Endothelial cell of umbilical vein (primary cell): ENCODE results near the gene COL18A1. TPM values are rescaled to one million over a fixed set of nuclear protein-coding genes. Genes with fewer than 3 reads are reported as not detected.

ENCODE experiments used
- BruUV-seq: library from RNA; stranded (reverse); fragments of 400-500 nt; replicated peaks from 2 replicates; lab custom pipeline; 2021; lab: Mats Ljungman, UMichigan
- CTCF ChIA-PET: fragments of 300-600, 350-600 bp; sonication (Branson Sonifier 250); formaldehyde crosslinking; loops from one replicate; lab custom pipeline; 2021; ENCODE audit warnings: antibody characterized with exemption, inconsistent platforms; lab: Charles Lee
- POLR2A ChIA-PET: fragments of 300-600, 350-600 bp; sonication (Branson Sonifier 250); formaldehyde crosslinking; loops from one replicate; lab custom pipeline; 2021; ENCODE audit warnings: antibody characterized with exemption, inconsistent platforms; lab: Charles Lee
- DNase-seq: peaks from one replicate; pipeline ENCODE4 v3.0.0-alpha.2; 2011; ENCODE audit warnings: low read depth, low spot score
- FAIRE-seq: peaks from 2 replicates; lab custom pipeline; 2011; peaks lifted over from hg19 to GRCh38; lab: Jason Lieb, UNC
- H2AFZ ChIP-seq: 2 replicates; pipeline ENCODE4 v1.6.0; 2012; ENCODE audit warnings: low read depth, low read length, control low read depth, inconsistent platforms
- H3K27ac ChIP-seq: 2 replicates; pipeline ENCODE4 v1.5.1; 2011; ENCODE audit warnings: low read depth, mild to moderate bottlenecking, control low read depth, low read length, moderate library complexity; ENCODE audit not compliant: insufficient read depth
- H3K27me3 ChIP-seq, 2 experiments: 2 replicates each; pipeline versions ENCODE4 v1.6.0 to v1.6.1; 2011; ENCODE audit warnings: low read length in 2 of 2, mixed read lengths in 1 of 2; ENCODE audit not compliant: control insufficient read depth in 2 of 2, insufficient read depth in 2 of 2
- H3K36me3 ChIP-seq, 2 experiments: 2 replicates in 1 of 2; 3 replicates in 1 of 2; pipeline ENCODE4 v1.5.1; 2011; ENCODE audit warnings: low read length in 2 of 2, mild to moderate bottlenecking in 1 of 2, moderate library complexity in 1 of 2; ENCODE audit not compliant: control insufficient read depth in 2 of 2, insufficient read depth in 2 of 2; ENCODE audit errors: extremely low read depth in 1 of 2
- H3K4me1 ChIP-seq: 3 replicates; pipeline ENCODE4 v1.5.1; 2011; ENCODE audit warnings: mild to moderate bottlenecking, low read length; ENCODE audit not compliant: control insufficient read depth, insufficient read depth; ENCODE audit errors: extremely low read depth
- H3K4me2 ChIP-seq: 2 replicates; pipeline ENCODE4 v1.6.1; 2011; ENCODE audit warnings: low read length, control low read depth, mixed read lengths; ENCODE audit not compliant: insufficient read depth
- H3K4me3 ChIP-seq, 3 experiments: fragments of 200-600 bp in 1 of 3; sonication (generic), shearing (Covaris generic) in 1 of 3; replicated peaks in 1 of 3; 2 replicates each; pipeline ENCODE4 v1.5.1; 2011 to 2016; ENCODE audit warnings: control low read depth in 3 of 3, low read length in 3 of 3, mild to moderate bottlenecking in 2 of 3, inconsistent platforms in 1 of 3, low read depth in 1 of 3, moderate library complexity in 1 of 3; ENCODE audit not compliant: insufficient read depth in 1 of 3
- H3K79me2 ChIP-seq: 2 replicates; pipeline ENCODE4 v1.6.0; 2012; ENCODE audit warnings: low read length, inconsistent platforms; ENCODE audit not compliant: control insufficient read depth, insufficient read depth
- H3K9ac ChIP-seq: replicated peaks from 2 replicates; pipeline ENCODE3; 2011; ENCODE audit warnings: low read length, control low read depth; ENCODE audit not compliant: insufficient read depth; ENCODE audit errors: extremely low read depth
- H3K9me1 ChIP-seq: replicated peaks from 3 replicates; pipeline ENCODE4 v1.6.0; 2011; ENCODE audit warnings: mild to moderate bottlenecking, low read length; ENCODE audit not compliant: control insufficient read depth, insufficient read depth; ENCODE audit errors: extremely low read depth
- H3K9me3 ChIP-seq: replicated peaks from 2 replicates; pipeline ENCODE4 v1.5.1; 2012; ENCODE audit warnings: low read length, inconsistent platforms; ENCODE audit not compliant: control insufficient read depth, insufficient read depth
- H4K20me1 ChIP-seq: replicated peaks from 2 replicates; pipeline ENCODE3; 2011; ENCODE audit warnings: mild to moderate bottlenecking, low read length; ENCODE audit not compliant: control insufficient read depth, insufficient read depth; ENCODE audit errors: extremely low read depth
- CTCF ChIP-seq, 2 donors: IDR thresholded peaks; 1 replicate in 1 of 2; 2 replicates in 1 of 2; pipeline ENCODE4 v1.5.1; 2011; ENCODE audit warnings: low read length in 2 of 2, mild to moderate bottlenecking in 2 of 2, moderate library complexity in 2 of 2, control low read depth in 1 of 2, inconsistent platforms in 1 of 2, low read depth in 1 of 2; ENCODE audit not compliant: insufficient read depth in 1 of 2; ENCODE audit errors: extremely low read depth in 1 of 2
- EZH2 ChIP-seq: IDR thresholded peaks from 2 replicates; pipeline ENCODE4 v1.6.1; 2012; ENCODE audit warnings: borderline replicate concordance, low read depth, mild to moderate bottlenecking, moderate library complexity, low read length, inconsistent platforms; ENCODE audit not compliant: severe bottlenecking
- FOS ChIP-seq: IDR thresholded peaks from 2 replicates; pipeline ENCODE4 v1.6.1; 2011; ENCODE audit warnings: mild to moderate bottlenecking, low read length, moderate library complexity, borderline replicate concordance; ENCODE audit not compliant: insufficient read depth
- GATA2 ChIP-seq: IDR thresholded peaks from 2 replicates; pipeline ENCODE4 v1.7.0; 2011; ENCODE audit warnings: low read depth, mild to moderate bottlenecking, moderate library complexity, mixed read lengths, low read length; ENCODE audit not compliant: insufficient read length, insufficient read depth
- JUN ChIP-seq: IDR thresholded peaks from 2 replicates; pipeline ENCODE4 v1.6.1; 2011; ENCODE audit warnings: borderline replicate concordance, low read depth; ENCODE audit not compliant: insufficient read length, insufficient read depth
- MAX ChIP-seq: IDR thresholded peaks from 2 replicates; pipeline ENCODE4 v1.6.1; 2011; ENCODE audit not compliant: insufficient read depth, insufficient read length
- MYC ChIP-seq: IDR thresholded peaks from one replicate; pipeline ENCODE4 v1.6.1; 2011; ENCODE audit warnings: mild to moderate bottlenecking, low read depth, low read length
- POLR2A ChIP-seq: IDR thresholded peaks from 2 replicates; pipeline ENCODE4 v1.6.1; 2012; ENCODE audit warnings: low read depth, mild to moderate bottlenecking, control low read depth, low read length
- POLR2AphosphoS5 ChIP-seq: IDR thresholded peaks from 2 replicates; pipeline ENCODE4 v1.6.1; 2012; ENCODE audit warnings: low read depth, mild to moderate bottlenecking, control low read depth, low read length, moderate library complexity; ENCODE audit not compliant: insufficient read depth
- dilution Hi-C: fragments of 300-500 bp; cut with MboI; formaldehyde crosslinking; loops from one replicate; pipeline ENCODE4 v1.15.0; 2019; ENCODE audit warnings: low sequenced_read_pairs; ENCODE audit not compliant: extremely low pct_ligation_motif_present
- intact Hi-C: fragments of 100-400 bp; cut with micrococcal nuclease; formaldehyde crosslinking; loops from one replicate; pipeline ENCODE4 v1.10.0; 2022
- polyA plus RNA-seq, 4 experiments: library from polyadenylated mRNA; depleted of rRNA in 3 of 4; stranded (reverse) in 3 of 4; unstranded in 1 of 4; fragments of >200 nt; gene quantifications; 2 replicates each; pipeline versions ENCODE4 v1.2.1 to v1.2.3, GENCODE V29; 2011 to 2012; ENCODE audit warnings: missing spikeins in 1 of 4
- total RNA-seq: library from RNA; stranded (reverse); gene quantifications from 2 replicates; pipeline ENCODE4 v1.2.3, GENCODE V29; 2021

The COL18A1 gene
- total and polyA plus RNA-seq, 2 donors (not counting 3 experiments of a cell fraction or from before 2014, with no cell fraction given) = 198 to 252 TPM

GRCh38 chr21:45430521-45431501 is 25.8 kb downstream of the COL18A1 start:
- CTCF ChIA-PET = no interaction called here

More at GRCh38 chr21:45430521-45431501, 25.8 kb downstream of the COL18A1 start:
- Histone ChIP-seq H3K9me3 (no peaks in the 10 kb centered on the region), H3K4me2 (no peak overlapping the region), H3K9ac (no peak overlapping the region), H4K20me1 (no peaks in the 10 kb centered on the region), H3K9me1 (no peaks in the 10 kb centered on the region), H3K36me3 (no peaks in the 10 kb centered on the region), H3K4me1 (peaks cover 29% of the 10 kb centered on the region), H2AFZ (no peak overlapping the region), H3K27ac (no peak overlapping the region), H3K4me3 (no peak overlapping the region), H3K79me2 (peaks cover 84% of the 10 kb centered on the region), H3K27me3 (no peaks in the 10 kb centered on the region)
- intact Hi-C loops = loop anchor here (5.0 kb wide), 1 partner anchor 34 kb away; no protein-coding TSS in a partner anchor
- POLR2A ChIA-PET = no interaction called here
- BruUV-seq = no TSS peak
- DNase-seq (no peak), FAIRE-seq (no peak)
- dilution Hi-C loops = no loop called here
- TF ChIP-seq MAX = no peak
- TF ChIP-seq JUN = no peak
- no peak for TF ChIP-seq CTCF (IDR thresholded peaks at IDR 0.05; ENCODE audit: extremely low read depth in 1 of 2, insufficient read depth in 1 of 2, low read depth in 1 of 2, low read length in 2 of 2)
- TF ChIP-seq MYC = no peak
- TF ChIP-seq FOS = no peak
- no peak for TF ChIP-seq POLR2A
- no peak for TF ChIP-seq POLR2AphosphoS5
- no peak for TF ChIP-seq EZH2
- no peak for TF ChIP-seq GATA2
